K562 (cell line): ENCODE results near the gene MPHOSPH9. TPM values are rescaled to one million over a fixed set of nuclear protein-coding genes. Genes with fewer than 3 reads are reported as not detected.

Experiments
- CHCHD3 ChIP-seq: fragments of 250-450 bp; sonication (Bioruptor Pico); IDR thresholded peaks from 2 replicates; pipeline ENCODE4 v2.1.2; 2022; ENCODE audit warnings: mild to moderate bottlenecking
- CREB3 ChIP-seq: fragments of 450-650 bp; conservative IDR thresholded peaks from 2 replicates; pipeline ENCODE4 v1.6.1; 2016; ENCODE audit warnings: missing genetic modification characterization, low read depth, mild to moderate bottlenecking, missing compliant biosample characterization, moderate library complexity
- ELK3 ChIP-seq: fragments of 450-650 bp; formaldehyde crosslinking; IDR thresholded peaks from 2 replicates; pipeline ENCODE4 v1.4.0; 2020; ENCODE audit warnings: mild to moderate bottlenecking
- ESRRB ChIP-seq: fragments of 250-450 bp; sonication (Bioruptor Pico); IDR thresholded peaks from 2 replicates; pipeline ENCODE4 v1.5.0; 2020; ENCODE audit warnings: mild to moderate bottlenecking, moderate library complexity, borderline replicate concordance
- GMEB1 ChIP-seq: fragments of 250-450 bp; sonication (Bioruptor Pico); IDR thresholded peaks from 2 replicates; pipeline ENCODE4 v1.4.0; 2020; ENCODE audit warnings: mild to moderate bottlenecking
- HNRNPLL ChIP-seq: fragments of 200-400 bp; formaldehyde crosslinking; IDR thresholded peaks from 2 replicates; pipeline ENCODE4 v1.6.1; 2017; ENCODE audit warnings: low read length, low read depth, mild to moderate bottlenecking; ENCODE audit not compliant: poor library complexity, severe bottlenecking
- JUNB ChIP-seq: fragments of 450-650 bp; formaldehyde crosslinking; conservative IDR thresholded peaks from 2 replicates; pipeline ENCODE4 v1.4.0; 2020; ENCODE audit warnings: mild to moderate bottlenecking
- NCOA1 ChIP-seq: fragments of 450-650 bp; IDR thresholded peaks from 2 replicates; pipeline ENCODE4 v1.6.1; 2016; ENCODE audit warnings: low read depth
- NCOR1 ChIP-seq: fragments of 450-650 bp; IDR thresholded peaks from 2 replicates; pipeline ENCODE4 v1.6.1; 2016; ENCODE audit warnings: mild to moderate bottlenecking, moderate library complexity
- NEUROD1 ChIP-seq: fragments of 150-350 bp; IDR thresholded peaks from 2 replicates; pipeline ENCODE4 v1.6.1; 2014; ENCODE audit warnings: borderline replicate concordance, low read length, low read depth; ENCODE audit not compliant: partially characterized antibody
- POLR2A ChIP-seq: fragments of 450-650 bp; conservative IDR thresholded peaks from 2 replicates; pipeline ENCODE4 v1.6.1; 2016
- POLR2AphosphoS2 ChIP-seq: IDR thresholded peaks from 2 replicates; pipeline ENCODE4 v1.6.1; 2012; ENCODE audit warnings: low read length, improper control_type of control experiment
- TAF15 ChIP-seq: fragments of 200-400 bp; formaldehyde crosslinking; IDR thresholded peaks from 2 replicates; pipeline ENCODE4 v1.6.1; 2017; ENCODE audit warnings: mild to moderate bottlenecking, low read depth, low read length, moderate library complexity
- TCFL5 ChIP-seq: fragments of 250-450 bp; sonication (Bioruptor Pico); conservative IDR thresholded peaks from 2 replicates; pipeline ENCODE4 v1.6.1; 2021; ENCODE audit warnings: mild to moderate bottlenecking, moderate library complexity, matching md5 sums
- THRAP3 ChIP-seq: fragments of 450-650 bp; IDR thresholded peaks from 2 replicates; pipeline ENCODE4 v1.6.1; 2016; ENCODE audit warnings: mild to moderate bottlenecking, inconsistent platforms, borderline replicate concordance
- THRB ChIP-seq: fragments of 450-650 bp; formaldehyde crosslinking; conservative IDR thresholded peaks from 2 replicates; pipeline ENCODE4 v1.4.0; 2022; ENCODE audit warnings: mild to moderate bottlenecking, missing genetic modification characterization
- ZC3H8 ChIP-seq: fragments of 450-650 bp; IDR thresholded peaks from 2 replicates; pipeline ENCODE4 v1.6.1; 2017
- ZNF316 ChIP-seq: fragments of 450-650 bp; IDR thresholded peaks from 2 replicates; pipeline ENCODE4 v1.6.1; 2016
- polyA plus RNA-seq, 8 experiments: library from polyadenylated mRNA; depleted of rRNA in 4 of 8; stranded (reverse) in 5 of 8; unstranded in 3 of 8; fragments of >200 nt; fragmentation: Nextera tagmentation in 2 of 8; fragmentation: Illumina TruSeq in 1 of 8; extraction: Ambion mirVana in 2 of 8; extraction: Trizol in 1 of 8; gene quantifications; 2 replicates each; pipeline versions ENCODE4 v1.2.1 to v1.2.3, GENCODE V29; 2011 to 2014; ENCODE audit warnings: inconsistent platforms in 1 of 8, missing spikeins in 1 of 8
- total RNA-seq, 7 experiments: library from RNA; depleted of rRNA in 6 of 7; stranded (reverse); fragments of >200 nt in 6 of 7; fragmentation: Illumina TruSeq in 2 of 7; extraction: Trizol in 2 of 7; gene quantifications; 2 replicates each; pipeline versions ENCODE4 v1.2.1 to v1.2.3, GENCODE V29; 2011 to 2021; ENCODE audit warnings: low replicate concordance in 1 of 7

Gene MPHOSPH9
- total and polyA plus RNA-seq, 9 of the 15 experiments (the other 6 are each of a cell fraction or from before 2014, with no cell fraction given): 14.2 to 103 (median 54.5) TPM

GRCh38 chr12:123126294-123127181, 106.4 kb downstream of the MPHOSPH9 start (continued):
- TF ChIP-seq GMEB1 (CRISPR knock-in tag) (0 out of 2 replicates have a peak, but pooled peaks have one; percentile 10), THRB (CRISPR knock-in tag) (no peak), HNRNPLL (no peak), THRAP3 (no peak), NCOA1 (no peak), TCFL5 (CRISPR knock-in tag) (no peak), NCOR1 (peak; percentile 70), ELK3 (CRISPR knock-in tag) (no peak), CHCHD3 (CRISPR knock-in tag) (no peak), POLR2AphosphoS2 (no peak), CREB3 (no peak), ZNF316 (peak; percentile 99), ZC3H8 (no peak), ESRRB (CRISPR knock-in tag) (no peak), NEUROD1 (peak; percentile 50), POLR2A (no peak), TAF15 (no peak), JUNB (0 out of 2 replicates have a peak, but pooled peaks have one; percentile 21)
